CD4-positive, alpha-beta T cell treated with Interleukin-4 for 1 hour (primary cell): ENCODE measurements around the gene OR2M5.

Experiments used
- DNase-seq, 2 donors: peaks; one replicate each; pipeline ENCODE4 v3.0.0-alpha.2; 2020 to 2022

The OR2M5 gene, protein sequence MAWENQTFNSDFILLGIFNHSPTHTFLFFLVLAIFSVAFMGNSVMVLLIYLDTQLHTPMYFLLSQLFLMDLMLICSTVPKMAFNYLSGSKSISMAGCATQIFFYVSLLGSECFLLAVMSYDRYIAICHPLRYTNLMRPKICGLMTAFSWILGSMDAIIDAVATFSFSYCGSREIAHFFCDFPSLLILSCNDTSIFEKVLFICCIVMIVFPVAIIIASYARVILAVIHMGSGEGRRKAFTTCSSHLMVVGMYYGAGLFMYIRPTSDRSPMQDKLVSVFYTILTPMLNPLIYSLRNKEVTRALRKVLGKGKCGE

DNA sequence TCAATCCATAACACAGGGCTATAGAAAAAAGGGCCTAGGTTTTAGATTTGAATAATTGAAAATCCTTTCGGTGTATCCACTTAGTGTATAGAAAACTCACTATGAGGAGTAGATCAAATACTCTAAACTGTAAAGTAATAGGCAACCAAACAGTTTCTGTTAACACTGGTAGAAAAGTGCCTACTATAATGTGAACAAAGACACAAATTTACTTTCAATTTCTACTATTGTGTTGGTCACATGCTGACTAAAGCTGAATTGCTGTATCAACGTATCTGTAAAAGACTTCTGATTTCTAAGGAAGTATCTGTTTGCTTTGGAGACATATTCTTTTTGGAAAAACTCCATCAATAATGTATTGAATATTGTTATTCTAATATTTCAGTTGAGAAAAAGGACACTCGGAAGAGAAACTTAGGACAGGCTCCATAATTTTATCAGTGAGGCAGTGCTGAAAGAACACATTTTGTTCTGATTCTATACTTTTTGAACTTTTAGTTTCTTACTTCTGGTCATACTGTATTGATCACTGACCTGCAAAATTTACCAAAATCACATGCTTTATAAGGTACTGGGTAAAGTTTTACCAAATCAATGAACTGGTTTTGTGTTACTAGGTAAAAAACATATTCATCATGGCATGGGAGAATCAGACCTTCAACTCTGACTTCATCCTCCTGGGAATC, at the start of gene OR2M5:
Gene OR2M5 (plus strand): TSS at position 636 of the 686 bp plus-strand sequence. CDS start 0 bp downstream, at position 636.
- DNase-seq, result no peak

DNA sequence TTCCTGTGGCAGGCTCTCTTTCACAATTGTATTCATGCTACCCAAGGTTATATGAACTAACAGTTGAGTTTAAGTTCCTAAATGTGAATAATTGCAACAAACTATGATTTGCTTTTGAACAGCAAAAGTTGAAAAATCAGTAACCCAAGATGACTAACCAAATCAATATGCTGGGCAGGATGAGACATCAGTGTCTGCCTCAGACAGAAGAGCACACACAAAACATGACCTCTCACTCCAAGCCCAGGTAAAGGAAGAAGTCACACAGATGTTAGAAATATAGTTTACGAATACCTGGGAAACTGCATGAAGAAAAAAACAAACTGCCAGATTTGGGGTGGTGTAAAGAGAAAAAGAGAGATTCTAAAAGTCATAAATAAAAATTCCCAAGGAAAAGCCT, 46.4 kb upstream of the OR2M5 start:
- no peak for DNase-seq

- DNase-seq, result no peak
Measured at GRCh38 chr1:248102847-248103246, 42.1 kb upstream of the OR2M5 start.

DNA sequence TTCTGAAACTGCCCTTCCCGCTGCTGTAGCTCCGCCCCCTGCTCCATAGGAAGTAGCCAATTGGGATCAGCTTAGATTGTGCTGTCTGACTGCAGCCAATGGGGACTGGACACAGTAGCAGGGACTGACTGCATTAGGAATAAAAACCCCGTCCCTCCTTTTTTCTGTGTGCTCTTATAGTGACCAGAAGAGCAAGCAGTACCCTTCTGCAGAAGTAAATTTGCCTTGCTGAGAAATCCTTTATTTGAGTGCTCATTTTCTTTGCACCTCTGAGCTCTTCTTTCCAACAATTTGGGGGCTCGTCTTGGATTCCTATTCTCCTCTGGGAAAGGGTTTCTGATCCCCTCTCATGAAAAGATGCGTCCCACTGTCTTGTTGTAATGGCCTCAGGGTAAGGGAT, 33.8 kb upstream of the OR2M5 start:
- DNase-seq, result no peak

GRCh38 chr1:248114890-248115289, 30.1 kb upstream of the OR2M5 start:
- no peak for DNase-seq

DNA sequence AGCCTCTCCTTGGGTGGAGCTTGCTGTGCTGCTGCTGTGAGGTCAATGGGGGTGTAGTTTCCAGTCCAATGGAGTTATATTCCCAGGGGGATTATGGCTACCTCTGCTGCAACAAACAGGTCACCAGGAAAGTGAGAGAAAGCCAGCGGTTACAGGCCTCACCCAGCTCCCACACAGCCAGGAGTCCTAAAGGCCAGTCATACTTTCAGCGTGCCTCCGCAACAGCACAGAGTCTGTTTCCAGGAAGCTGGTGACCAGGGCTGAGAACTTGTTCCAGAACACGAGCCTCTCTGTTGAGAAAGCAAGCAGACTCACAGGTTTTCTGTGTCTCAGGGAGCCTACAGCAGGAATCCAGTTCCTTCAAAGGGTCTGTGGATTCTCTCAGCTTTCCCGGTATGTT, 17.3 kb upstream of the OR2M5 start:
- no peak for DNase-seq

DNA sequence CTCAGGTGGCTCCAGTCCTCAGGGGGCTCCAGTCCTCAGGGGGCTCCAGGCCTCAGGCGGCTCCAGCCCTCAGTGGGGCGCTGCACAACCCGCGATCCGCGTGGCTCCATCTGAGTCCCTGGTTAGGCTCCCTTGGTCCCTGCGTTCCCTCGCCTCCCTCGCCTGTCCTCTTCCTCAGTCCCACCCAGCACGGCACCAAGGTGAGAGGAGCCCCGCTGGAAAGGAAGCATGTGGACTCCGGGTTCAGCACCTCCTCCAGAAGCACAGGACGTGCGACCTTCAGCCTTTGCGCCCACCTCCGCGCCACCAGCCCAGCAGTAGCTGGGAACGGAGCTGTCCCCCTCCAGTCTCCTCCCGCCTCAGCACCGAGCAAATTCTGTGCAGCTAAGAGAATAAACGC, 8.1 kb upstream of the OR2M5 start:
- no peak for DNase-seq

GRCh38 chr1:248140846-248141245, 4.1 kb upstream of the OR2M5 start:
- no peak for DNase-seq

- DNase-seq, result no peak
Measured at GRCh38 chr1:248143311-248143710, 1.6 kb upstream of the OR2M5 start.

DNA sequence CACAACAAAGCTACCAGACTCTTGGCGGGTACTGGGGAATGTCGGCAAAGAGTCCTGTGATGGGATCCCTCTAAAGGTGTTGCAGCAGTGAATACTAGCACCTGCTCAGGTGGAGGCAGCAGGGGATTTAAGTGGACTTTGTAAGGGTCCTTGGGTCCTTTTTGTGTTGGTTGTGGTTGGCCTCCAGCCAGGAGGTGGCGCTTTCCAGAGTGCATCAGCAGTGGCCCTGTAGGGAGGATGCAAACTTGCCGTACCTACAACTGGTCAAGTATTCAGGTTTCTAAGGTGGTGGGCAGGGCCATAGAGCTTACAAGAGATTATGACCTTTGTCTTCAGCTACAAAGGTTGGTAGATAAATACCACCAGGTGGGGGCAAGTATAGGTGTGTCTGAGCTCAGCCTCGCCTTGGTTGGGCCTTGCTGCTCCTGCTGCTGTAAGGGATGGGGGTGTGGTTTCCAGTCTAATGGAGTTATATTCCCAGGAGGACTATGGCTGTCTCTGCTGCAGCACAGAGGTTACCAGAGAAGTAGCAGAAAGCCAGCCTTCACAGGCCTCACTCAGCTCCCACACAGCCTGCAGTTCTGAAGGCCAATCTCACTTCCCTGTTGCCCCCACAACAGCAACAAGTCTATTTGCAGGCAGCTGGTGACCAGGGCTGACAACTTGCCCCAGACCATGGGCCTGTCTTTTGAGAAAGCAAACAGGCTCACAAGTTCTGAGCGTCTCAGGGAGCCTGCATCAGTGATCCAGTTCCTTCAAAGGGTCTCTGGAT, 7.3 kb downstream of the OR2M5 start:
- no peak for DNase-seq

DNA sequence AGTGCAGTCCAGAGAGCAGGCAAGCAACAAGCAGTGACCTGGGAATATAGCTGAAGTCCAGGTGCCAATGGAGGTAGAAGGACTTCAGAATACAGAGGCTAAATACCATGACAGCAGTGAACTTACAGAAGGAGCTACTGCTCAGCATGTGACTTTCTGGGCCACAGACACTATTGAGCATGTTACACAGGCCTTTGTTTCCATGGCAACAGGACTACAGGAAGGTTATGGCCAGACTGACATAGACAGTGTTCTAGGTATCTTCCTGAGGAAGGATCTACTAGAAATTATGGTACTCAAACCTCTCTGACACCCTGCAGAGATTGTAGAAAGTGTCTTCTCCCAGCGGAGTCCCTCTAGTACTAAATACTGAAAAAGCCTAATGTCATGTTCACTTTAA, 11.0 kb downstream of the OR2M5 start:
- DNase-seq, result no peak

- no peak for DNase-seq
Measured at GRCh38 chr1:248158758-248159157, 13.8 kb downstream of the OR2M5 start.

DNA sequence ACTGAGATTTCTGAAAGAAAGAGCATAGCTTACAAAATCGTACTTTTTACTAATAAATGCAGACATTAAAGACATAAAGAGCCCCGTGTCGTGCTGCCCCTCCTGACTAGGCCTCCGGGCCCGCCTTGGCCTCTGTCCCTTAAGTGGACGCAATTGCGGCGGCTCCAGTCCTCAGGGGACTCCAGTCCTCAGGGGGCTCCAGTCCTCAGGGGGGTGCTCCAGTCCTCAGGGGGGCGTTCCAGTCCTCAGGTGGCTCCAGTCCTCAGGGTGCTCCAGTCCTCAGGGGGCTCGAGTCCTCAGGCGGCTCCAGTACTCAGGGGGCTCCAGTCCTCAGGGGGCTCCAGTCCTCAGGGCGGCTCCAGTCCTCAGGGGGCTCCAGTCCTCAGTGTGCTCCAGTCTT, 19.1 kb downstream of the OR2M5 start:
- no peak for DNase-seq

GRCh38 chr1:248165186-248165585, 20.2 kb downstream of the OR2M5 start:
- DNase-seq, result no peak

- DNase-seq, result no peak
Measured at GRCh38 chr1:248174521-248174920, 29.6 kb downstream of the OR2M5 start, which contains the start of gene OR2M2. Gene OR2M2, plus strand, starts transcription at chr1:248174821. Its CDS starts 5,165 bp downstream, at chr1:248179986.

GRCh38 chr1:248183996-248184395, 39.0 kb downstream of the OR2M5 start:
- no peak for DNase-seq

GRCh38 chr1:248187363-248187762, 42.4 kb downstream of the OR2M5 start:
- DNase-seq, result no peak

GRCh38 chr1:248189026-248189425, 44.1 kb downstream of the OR2M5 start:
- DNase-seq, result no peak

DNA sequence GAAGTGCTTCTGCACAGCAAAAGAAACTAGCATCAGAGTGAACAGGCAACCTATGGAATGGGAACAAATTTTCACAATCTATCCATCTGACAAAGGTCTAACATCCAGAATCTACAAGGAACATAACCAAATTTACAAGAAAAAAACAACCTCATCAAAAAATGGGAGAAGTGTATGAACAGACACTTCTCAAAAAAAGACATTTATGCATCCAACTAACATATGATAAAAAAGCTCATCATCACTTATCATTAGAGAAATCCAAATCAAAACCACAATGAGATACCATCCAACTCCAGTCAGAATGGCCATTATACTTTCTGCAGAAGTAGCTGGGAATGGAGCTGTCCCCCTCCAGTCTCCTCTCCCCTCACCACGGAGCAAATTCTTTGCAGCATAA, 49.2 kb downstream of the OR2M5 start:
- no peak for DNase-seq
